ENCODE data around the gene ADAMTS2.

The ADAMTS2 gene

GRCh38 chr5:179267671-179268083 is 77.6 kb downstream of the ADAMTS2 start:
- no peaks in the 10 kb centered on the region for H3K36me3 Mint-ChIP-seq
- DNase-seq, result no peak
- H3K4me1 Mint-ChIP-seq, result no peaks in the 10 kb centered on the region
- H3K27me3 Mint-ChIP-seq, result peaks cover 4 to 6% of the 10 kb centered on the region in 2 donors
- no peaks in the 10 kb centered on the region for H3K9me3 Mint-ChIP-seq
- H3K4me3 Mint-ChIP-seq, result no peak overlapping the region
- H3K27ac Mint-ChIP-seq, result no peak overlapping the region
- no peak for ATAC-seq (replicated peaks)

GRCh38 chr5:179267071-179267670 is 78.1 kb downstream of the ADAMTS2 start:
- ATAC-seq (replicated peaks), result no peak
- H3K36me3 Mint-ChIP-seq, result no peaks in the 10 kb centered on the region
- no peak overlapping the region for H3K27ac Mint-ChIP-seq
- H3K4me3 Mint-ChIP-seq, result no peak overlapping the region
- no peaks in the 10 kb centered on the region for H3K4me1 Mint-ChIP-seq
- peaks cover 6 to 9% of the 10 kb centered on the region in 2 donors for H3K27me3 Mint-ChIP-seq
- DNase-seq, result no peak
- H3K9me3 Mint-ChIP-seq, result no peaks in the 10 kb centered on the region

- Mint-ChIP-seq H3K27me3 (peaks cover 6 to 10% of the 10 kb centered on the region in 2 donors), H3K4me3 (no peak overlapping the region), H3K36me3 (no peaks in the 10 kb centered on the region), H3K9me3 (no peaks in the 10 kb centered on the region), H3K4me1 (no peaks in the 10 kb centered on the region), H3K27ac (no peak overlapping the region)
- DNase-seq, result no peak
- no peak for ATAC-seq (replicated peaks)
Observed at GRCh38 chr5:179266291-179267070, 78.8 kb downstream of the ADAMTS2 start.

- Mint-ChIP-seq H3K27ac (no peak overlapping the region), H3K27me3 (peaks cover 6 to 10% of the 10 kb centered on the region in 2 donors)
- no peak for DNase-seq
Observed at GRCh38 chr5:179265514-179266290, 79.6 kb downstream of the ADAMTS2 start.

GRCh38 chr5:179264783-179265513 is 80.3 kb downstream of the ADAMTS2 start:
- Mint-ChIP-seq H3K27me3 (peaks cover 6 to 10% of the 10 kb centered on the region in 2 donors), H3K4me3 (no peak overlapping the region)

More at GRCh38 chr5:179265514-179266290, 79.6 kb downstream of the ADAMTS2 start:
- no peak for ATAC-seq (replicated peaks)
- Mint-ChIP-seq H3K36me3 (no peaks in the 10 kb centered on the region), H3K4me1 (no peaks in the 10 kb centered on the region), H3K9me3 (no peaks in the 10 kb centered on the region), H3K4me3 (no peak overlapping the region)

GRCh38 chr5:179264053-179264782 is 81.0 kb downstream of the ADAMTS2 start:
- H3K4me3 Mint-ChIP-seq, result no peak overlapping the region
- no peaks in the 10 kb centered on the region for H3K4me1 Mint-ChIP-seq
- H3K27ac Mint-ChIP-seq, result no peak overlapping the region

More at GRCh38 chr5:179264783-179265513, 80.3 kb downstream of the ADAMTS2 start:
- ATAC-seq (replicated peaks) (no peak), DNase-seq (no peak)
- H3K9me3 Mint-ChIP-seq, result no peaks in the 10 kb centered on the region
- no peaks in the 10 kb centered on the region for H3K4me1 Mint-ChIP-seq
- H3K27ac Mint-ChIP-seq, result no peak overlapping the region
- H3K36me3 Mint-ChIP-seq, result no peaks in the 10 kb centered on the region

GRCh38 chr5:179263391-179264052 is 81.7 kb downstream of the ADAMTS2 start:
- H3K4me3 Mint-ChIP-seq, result no peak overlapping the region
- no peak for ATAC-seq (replicated peaks)
- peaks cover 6 to 10% of the 10 kb centered on the region in 2 donors for H3K27me3 Mint-ChIP-seq
- H3K9me3 Mint-ChIP-seq, result no peaks in the 10 kb centered on the region
- no peaks in the 10 kb centered on the region for H3K36me3 Mint-ChIP-seq
- no peaks in the 10 kb centered on the region for H3K4me1 Mint-ChIP-seq
- DNase-seq, result no peak
- no peak overlapping the region for H3K27ac Mint-ChIP-seq

More at GRCh38 chr5:179264053-179264782, 81.0 kb downstream of the ADAMTS2 start:
- DNase-seq, result no peak
- H3K27me3 Mint-ChIP-seq, result peaks cover 6 to 10% of the 10 kb centered on the region in 2 donors
- no peak for ATAC-seq (replicated peaks)
- H3K9me3 Mint-ChIP-seq, result no peaks in the 10 kb centered on the region
- no peaks in the 10 kb centered on the region for H3K36me3 Mint-ChIP-seq

GRCh38 chr5:179262126-179262920 is 82.9 kb downstream of the ADAMTS2 start:
- Mint-ChIP-seq H3K36me3 (no peaks in the 10 kb centered on the region), H3K4me1 (no peaks in the 10 kb centered on the region), H3K27ac (no peak overlapping the region), H3K9me3 (no peaks in the 10 kb centered on the region), H3K4me3 (no peak overlapping the region), H3K27me3 (peaks cover 6 to 10% of the 10 kb centered on the region in 2 donors)
- ATAC-seq (replicated peaks) (no peak), DNase-seq (no peak)

- no peaks in the 10 kb centered on the region for H3K4me1 Mint-ChIP-seq
- no peak for ATAC-seq (replicated peaks)
- H3K9me3 Mint-ChIP-seq, result no peaks in the 10 kb centered on the region
- no peak for DNase-seq
- no peaks in the 10 kb centered on the region for H3K36me3 Mint-ChIP-seq
- no peak overlapping the region for H3K4me3 Mint-ChIP-seq
- no peak overlapping the region for H3K27ac Mint-ChIP-seq
- peaks cover 6 to 10% of the 10 kb centered on the region in 2 donors for H3K27me3 Mint-ChIP-seq
Observed at GRCh38 chr5:179261301-179262125, 83.7 kb downstream of the ADAMTS2 start.

GRCh38 chr5:179260324-179261070 is 84.8 kb downstream of the ADAMTS2 start:
- no peak for ATAC-seq (replicated peaks)
- no peaks in the 10 kb centered on the region for H3K9me3 Mint-ChIP-seq
- peaks cover 9 to 10% of the 10 kb centered on the region in 2 donors for H3K27me3 Mint-ChIP-seq
- no peaks in the 10 kb centered on the region for H3K4me1 Mint-ChIP-seq
- H3K4me3 Mint-ChIP-seq, result no peak overlapping the region
- DNase-seq, result no peak
- no peak overlapping the region for H3K27ac Mint-ChIP-seq
- no peaks in the 10 kb centered on the region for H3K36me3 Mint-ChIP-seq

GRCh38 chr5:179259731-179260323 is 85.4 kb downstream of the ADAMTS2 start:
- no peak for ATAC-seq (replicated peaks)
- no peak for DNase-seq
- H3K27me3 Mint-ChIP-seq, result peaks cover 13% of the 10 kb centered on the region in 2 donors
- H3K36me3 Mint-ChIP-seq, result no peaks in the 10 kb centered on the region
- H3K4me1 Mint-ChIP-seq, result no peaks in the 10 kb centered on the region
- H3K27ac Mint-ChIP-seq, result no peak overlapping the region
- no peaks in the 10 kb centered on the region for H3K9me3 Mint-ChIP-seq
- H3K4me3 Mint-ChIP-seq, result no peak overlapping the region
